ENCODE measurements around the gene ABCF2.

Gene ABCF2

DNA sequence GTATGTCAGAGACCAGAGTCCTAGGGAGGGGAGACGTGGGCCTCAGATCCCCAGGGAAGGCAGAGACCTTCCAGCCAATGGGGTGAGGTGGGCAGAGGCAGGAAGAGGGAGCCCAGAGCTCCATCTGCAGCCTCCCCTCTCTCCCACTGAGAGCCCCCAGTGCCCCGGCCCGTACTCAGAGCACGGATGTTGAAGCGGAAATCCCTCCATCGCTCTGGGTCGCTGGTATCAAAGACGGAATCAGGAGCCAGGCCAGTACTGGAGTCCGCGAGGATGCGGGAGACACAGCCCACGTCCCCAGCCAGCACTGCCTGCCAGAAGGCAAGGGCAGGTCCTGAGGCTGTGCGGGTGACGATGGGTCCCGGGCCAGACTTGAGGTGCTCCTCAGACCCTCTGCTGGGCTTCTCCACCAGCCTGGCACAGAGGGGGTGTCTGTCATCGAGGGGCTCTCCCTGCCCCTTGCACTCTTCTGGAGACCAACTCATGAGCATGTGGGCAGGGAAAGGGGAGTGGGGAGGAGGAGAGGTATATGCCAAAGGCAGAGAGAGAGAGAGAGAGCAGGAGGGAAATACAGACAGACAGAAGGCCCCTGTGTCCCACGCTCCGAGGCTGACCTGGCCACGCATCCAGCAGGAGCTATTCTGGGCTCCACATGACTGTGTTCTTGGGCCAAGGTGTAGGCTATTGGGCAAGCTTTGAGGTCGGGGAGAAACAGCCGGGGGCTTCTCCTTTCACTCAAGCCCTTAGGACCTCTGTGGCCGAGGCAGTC lies 40.2 kb downstream of the ABCF2 start, which contains the start of gene ASB10:
ASB10 (minus strand) TSS at position 611 of the 769 bp plus-strand sequence; CDS start at position 491, 120 bp downstream.
- no peak for DNase-seq (ENCODE audit: low spot score)
- in situ Hi-C loops (cut with MboI; ENCODE audit: low sequenced_read_pairs, unreplicated experiment) = no loop called here
- TF ChIP-seq, protein P1, sequence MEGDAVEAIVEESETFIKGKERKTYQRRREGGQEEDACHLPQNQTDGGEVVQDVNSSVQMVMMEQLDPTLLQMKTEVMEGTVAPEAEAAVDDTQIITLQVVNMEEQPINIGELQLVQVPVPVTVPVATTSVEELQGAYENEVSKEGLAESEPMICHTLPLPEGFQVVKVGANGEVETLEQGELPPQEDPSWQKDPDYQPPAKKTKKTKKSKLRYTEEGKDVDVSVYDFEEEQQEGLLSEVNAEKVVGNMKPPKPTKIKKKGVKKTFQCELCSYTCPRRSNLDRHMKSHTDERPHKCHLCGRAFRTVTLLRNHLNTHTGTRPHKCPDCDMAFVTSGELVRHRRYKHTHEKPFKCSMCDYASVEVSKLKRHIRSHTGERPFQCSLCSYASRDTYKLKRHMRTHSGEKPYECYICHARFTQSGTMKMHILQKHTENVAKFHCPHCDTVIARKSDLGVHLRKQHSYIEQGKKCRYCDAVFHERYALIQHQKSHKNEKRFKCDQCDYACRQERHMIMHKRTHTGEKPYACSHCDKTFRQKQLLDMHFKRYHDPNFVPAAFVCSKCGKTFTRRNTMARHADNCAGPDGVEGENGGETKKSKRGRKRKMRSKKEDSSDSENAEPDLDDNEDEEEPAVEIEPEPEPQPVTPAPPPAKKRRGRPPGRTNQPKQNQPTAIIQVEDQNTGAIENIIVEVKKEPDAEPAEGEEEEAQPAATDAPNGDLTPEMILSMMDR (IDR thresholded peaks at IDR 0.05; ENCODE audit: borderline replicate concordance, control extremely low read depth, extremely low read depth, insufficient read depth, missing control alignments) = no peak

- no peak for DNase-seq (ENCODE audit: low spot score)
- in situ Hi-C loops (cut with MboI; ENCODE audit: low sequenced_read_pairs, unreplicated experiment) = no loop called here
- TF ChIP-seq, protein P1 (IDR thresholded peaks at IDR 0.05; ENCODE audit: borderline replicate concordance, control extremely low read depth, extremely low read depth, insufficient read depth, missing control alignments) = no peak
These were observed 41.0 kb downstream of the ABCF2 start for GRCh38 chr7:151185762-151186639.

GRCh38 chr7:151181011-151181431 lies 46.0 kb downstream of the ABCF2 start:
- no peak for DNase-seq (ENCODE audit: low spot score)
- in situ Hi-C loops (cut with MboI; ENCODE audit: low sequenced_read_pairs, unreplicated experiment) = no loop called here
- TF ChIP-seq, protein P1 (IDR thresholded peaks at IDR 0.05; ENCODE audit: borderline replicate concordance, control extremely low read depth, extremely low read depth, insufficient read depth, missing control alignments) = no peak

GRCh38 chr7:151179946-151180345 lies 47.1 kb downstream of the ABCF2 start:
- TF ChIP-seq, protein P1 (IDR thresholded peaks at IDR 0.05; ENCODE audit: borderline replicate concordance, control extremely low read depth, extremely low read depth, insufficient read depth, missing control alignments) = no peak
- in situ Hi-C loops (cut with MboI; ENCODE audit: low sequenced_read_pairs, unreplicated experiment) = no loop called here
- no peak for DNase-seq (ENCODE audit: low spot score)

- DNase-seq (ENCODE audit: low spot score) = no peak
- in situ Hi-C loops (cut with MboI; ENCODE audit: low sequenced_read_pairs, unreplicated experiment) = no loop called here
- TF ChIP-seq, protein P1 (IDR thresholded peaks at IDR 0.05; ENCODE audit: borderline replicate concordance, control extremely low read depth, extremely low read depth, insufficient read depth, missing control alignments) = no peak
These were observed 47.6 kb downstream of the ABCF2 start for GRCh38 chr7:151179287-151179860.

DNA sequence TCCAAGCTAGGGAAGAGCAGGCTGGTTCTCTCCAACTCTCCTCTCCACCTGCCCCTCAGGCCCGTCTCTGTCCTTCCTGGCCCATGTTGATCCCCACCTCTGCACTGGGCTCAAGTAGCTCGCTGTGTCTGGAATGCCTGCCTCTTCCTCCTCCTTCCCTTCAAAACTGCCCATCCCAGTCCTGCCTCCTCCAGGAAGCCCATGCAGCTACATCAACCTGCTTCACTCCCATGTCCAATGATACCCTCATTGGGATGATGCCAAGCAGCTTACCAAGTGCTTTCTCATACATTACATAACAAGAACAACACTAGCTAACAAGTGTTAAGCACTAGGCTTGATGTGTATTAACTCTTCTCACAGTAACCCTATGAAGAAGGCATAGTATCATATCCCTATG lies 48.2 kb downstream of the ABCF2 start:
- in situ Hi-C loops (cut with MboI; ENCODE audit: low sequenced_read_pairs, unreplicated experiment) = no loop called here
- no peak for DNase-seq (ENCODE audit: low spot score)
- TF ChIP-seq, protein P1 (IDR thresholded peaks at IDR 0.05; ENCODE audit: borderline replicate concordance, control extremely low read depth, extremely low read depth, insufficient read depth, missing control alignments) = no peak
